ENCODE results near the gene GALNT9.
A peak's percentile ranks its signal among the peaks of the same experiment; 100 is the strongest.
"Not testable (repeated sequence)": the region's sequence is repeated elsewhere in the genome, so short reads cannot be mapped to it uniquely, and the experiment has no call there.

Gene GALNT9

GRCh38 chr12:132197581-132198354, 131.6 kb downstream of the GALNT9 start:
- DNase-seq (ENCODE audit: low read depth in 2 of 2), result no peak

GRCh38 chr12:132196873-132197390, 132.5 kb downstream of the GALNT9 start:
- DNase-seq (ENCODE audit: low read depth in 2 of 2), result no peak

- DNase-seq (ENCODE audit: low read depth in 2 of 2), result no peak
Measured at GRCh38 chr12:132196038-132196872, 133.1 kb downstream of the GALNT9 start.

GRCh38 chr12:132195242-132195641, 134.1 kb downstream of the GALNT9 start:
- DNase-seq (ENCODE audit: low read depth in 2 of 2), result not testable (repeated sequence)

GRCh38 chr12:132194556-132194955, 134.8 kb downstream of the GALNT9 start:
- DNase-seq (ENCODE audit: low read depth in 2 of 2), result no peak

- DNase-seq (ENCODE audit: low read depth in 2 of 2), result no peak
Measured at GRCh38 chr12:132194056-132194455, 135.3 kb downstream of the GALNT9 start.

- no peak for DNase-seq (ENCODE audit: low read depth in 2 of 2)
Measured at GRCh38 chr12:132191715-132192553, 137.5 kb downstream of the GALNT9 start.

GRCh38 chr12:132190834-132191500, 138.4 kb downstream of the GALNT9 start:
- DNase-seq (ENCODE audit: low read depth in 2 of 2), result no peak

- no peak for DNase-seq (ENCODE audit: low read depth in 2 of 2)
Measured at GRCh38 chr12:132190012-132190755, 139.2 kb downstream of the GALNT9 start.

- DNase-seq (ENCODE audit: low read depth in 2 of 2), result peak; percentile 85 to 93
Measured at GRCh38 chr12:132189378-132190011, 139.9 kb downstream of the GALNT9 start.

- no peak for DNase-seq (ENCODE audit: low read depth in 2 of 2)
Measured at GRCh38 chr12:132188916-132189325, 140.5 kb downstream of the GALNT9 start.

- no peak for DNase-seq (ENCODE audit: low read depth in 2 of 2)
Measured at GRCh38 chr12:132188451-132188901, 140.9 kb downstream of the GALNT9 start.

GRCh38 chr12:132187646-132188450, 141.5 kb downstream of the GALNT9 start:
- DNase-seq (ENCODE audit: low read depth in 2 of 2), result no peak

- no peak for DNase-seq (ENCODE audit: low read depth in 2 of 2)
Measured at GRCh38 chr12:132186857-132187620, 142.3 kb downstream of the GALNT9 start.

GRCh38 chr12:132186208-132186856, 143.1 kb downstream of the GALNT9 start:
- no peak for DNase-seq (ENCODE audit: low read depth in 2 of 2)

GRCh38 chr12:132185705-132186104, 143.7 kb downstream of the GALNT9 start:
- DNase-seq (ENCODE audit: low read depth in 2 of 2), result no peak

- DNase-seq (ENCODE audit: low read depth in 2 of 2), result no peak
Measured at GRCh38 chr12:132182711-132183365, 146.6 kb downstream of the GALNT9 start.

Data from stimulated activated CD8-positive, alpha-beta memory T cell treated with anti-CD3 and anti-CD28 coated beads, Interleukin-7, amount 100 ng/mL, for 4 hours (primary cell).